AML-193 (cell line): ENCODE measurements around the gene GTPBP1.
A peak's percentile ranks its signal among the peaks of the same experiment; 100 is the strongest.

Experiments
- DNase-seq, 2 experiments: peaks; one replicate each; lab custom pipeline; 2025; lab: John Stamatoyannopoulos, UW

GTPBP1 gene

DNA sequence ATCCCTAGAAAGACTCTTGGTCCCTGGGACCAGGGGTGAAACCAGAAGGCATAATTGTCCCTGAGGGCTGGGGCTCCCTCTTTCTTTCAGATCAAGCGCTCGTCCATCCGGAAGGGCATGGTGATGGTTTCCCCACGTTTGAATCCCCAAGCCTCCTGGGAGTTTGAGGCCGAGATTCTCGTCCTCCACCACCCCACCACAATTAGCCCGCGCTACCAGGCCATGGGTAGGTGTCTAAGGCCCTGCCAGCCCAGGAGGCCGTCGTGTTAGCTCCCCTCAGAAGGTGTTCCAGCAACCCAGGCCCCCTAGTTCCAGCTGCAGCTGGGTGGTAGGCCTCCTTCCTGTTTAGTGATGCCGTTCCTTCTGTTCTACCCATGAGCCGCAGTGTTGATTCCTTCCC lies 21.4 kb downstream of the GTPBP1 start:
- no peak for DNase-seq

- no peak for DNase-seq
Measured at GRCh38 chr22:38727530-38728451, 22.0 kb downstream of the GTPBP1 start.

DNA sequence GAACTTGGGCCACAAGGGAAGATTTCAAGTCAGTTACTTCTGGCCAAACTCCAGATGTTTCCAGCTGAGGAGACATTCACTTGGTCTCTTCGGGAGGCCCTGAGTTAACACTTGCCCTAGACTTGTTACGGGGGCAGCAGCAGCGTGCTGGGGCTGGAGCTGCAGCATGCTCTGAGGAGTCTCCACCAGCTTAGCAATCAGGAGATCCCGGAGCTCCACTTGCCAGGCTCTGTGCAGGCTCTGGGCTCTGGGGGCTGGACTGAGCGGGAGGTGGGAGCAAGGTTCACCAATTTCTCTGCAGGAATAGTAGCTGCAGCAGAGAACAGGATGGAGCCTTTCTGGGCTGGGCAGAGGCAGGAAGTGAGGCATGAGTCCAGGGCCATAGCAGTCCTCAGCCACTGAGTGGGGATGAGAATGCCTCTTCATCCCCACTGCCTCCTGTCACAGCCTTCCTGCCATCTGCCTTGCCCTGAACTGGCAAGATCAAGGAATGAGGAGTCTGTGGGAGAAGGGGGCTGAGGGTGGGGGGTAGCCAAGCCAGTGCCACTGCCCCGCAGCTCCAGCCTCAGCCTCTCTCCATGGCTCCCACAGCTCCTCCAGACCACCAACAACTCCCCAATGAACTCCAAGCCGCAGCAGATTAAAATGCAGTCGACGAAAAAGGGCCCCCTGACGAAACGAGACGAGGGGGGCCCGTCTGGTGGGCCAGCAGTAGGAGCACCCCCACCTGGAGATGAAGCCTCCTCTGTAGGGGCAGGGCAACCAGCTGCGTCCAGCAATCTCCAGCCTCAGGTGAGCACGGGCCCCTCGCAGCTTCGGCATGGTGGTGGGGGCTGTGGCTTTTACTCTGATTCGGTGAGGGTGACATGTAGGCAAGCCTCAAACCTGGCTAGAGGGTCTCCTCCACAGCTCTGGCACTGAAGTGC lies 23.4 kb downstream of the GTPBP1 start:
- no peak for DNase-seq

- no peak for DNase-seq
Measured at GRCh38 chr22:38729946-38730345, 24.2 kb downstream of the GTPBP1 start.

GRCh38 chr22:38730411-38730871 lies 24.7 kb downstream of the GTPBP1 start:
- DNase-seq, result no peak

DNA sequence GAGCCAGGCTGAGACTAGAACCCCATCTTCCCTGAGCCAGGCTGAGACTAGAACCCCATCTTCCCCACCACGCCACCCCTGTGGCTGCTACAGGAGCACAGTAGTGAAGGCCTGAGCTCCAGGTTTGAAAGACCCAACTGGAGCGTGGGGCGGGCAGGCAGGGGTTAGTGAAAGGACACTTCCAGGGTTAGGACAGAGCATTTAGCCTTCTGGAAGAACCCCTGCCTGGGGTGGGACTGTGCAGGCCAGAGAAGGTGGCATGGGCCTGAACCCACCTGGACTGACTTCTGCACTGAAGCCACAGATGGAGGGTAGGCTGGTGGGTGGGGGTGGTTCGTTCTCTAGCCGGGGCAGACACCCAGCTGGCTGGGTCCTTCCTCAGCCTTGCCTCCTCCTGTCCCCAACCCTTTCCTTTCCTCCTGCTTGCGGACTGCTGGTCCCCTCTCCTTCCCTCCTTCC lies 26.0 kb downstream of the GTPBP1 start:
- no peak for DNase-seq

GRCh38 chr22:38732251-38732815 lies 26.6 kb downstream of the GTPBP1 start:
- DNase-seq, result no peak

GRCh38 chr22:38733329-38733723 lies 27.6 kb downstream of the GTPBP1 start:
- peak in 1 of 2 experiments; percentile 4 for DNase-seq

DNA sequence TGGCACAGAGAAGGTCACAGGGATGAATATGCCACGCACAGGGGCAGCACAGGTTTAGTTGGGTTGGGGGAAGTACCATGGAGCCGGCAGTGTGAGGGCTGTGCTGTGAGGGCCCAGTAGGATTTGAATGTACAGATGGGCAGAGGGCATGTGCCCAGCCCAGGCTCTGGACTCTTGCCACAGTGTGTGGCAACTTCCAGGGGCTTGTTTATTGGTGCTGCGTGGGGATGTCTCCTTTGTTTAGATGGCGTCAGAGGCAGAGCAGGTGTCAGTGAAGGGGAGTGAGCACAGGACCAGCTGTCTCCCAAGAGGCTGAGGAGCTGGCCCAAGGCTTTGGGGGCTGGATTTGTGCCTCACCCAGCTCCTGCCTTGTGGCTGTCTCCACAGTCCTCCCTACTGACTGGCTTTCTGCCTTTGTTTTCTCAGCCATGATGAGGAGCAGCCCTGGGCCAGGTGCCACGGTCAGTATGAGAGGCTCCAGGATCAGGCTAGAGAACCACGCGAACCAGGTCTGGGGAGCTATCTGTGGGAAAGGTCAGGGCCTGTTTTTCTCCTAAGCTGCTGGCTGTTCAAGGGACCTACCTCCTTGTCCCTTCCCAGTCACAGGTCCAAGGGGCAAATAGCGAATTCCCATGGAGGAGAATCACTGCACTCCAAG lies 28.1 kb downstream of the GTPBP1 start:
- no peak for DNase-seq

- no peak for DNase-seq
Measured at GRCh38 chr22:38734421-38735100, 28.8 kb downstream of the GTPBP1 start.

- no peak for DNase-seq
Measured at GRCh38 chr22:38735126-38735464, 29.4 kb downstream of the GTPBP1 start.

GRCh38 chr22:38735465-38736256 lies 29.9 kb downstream of the GTPBP1 start:
- no peak for DNase-seq

- DNase-seq, result no peak
Measured at GRCh38 chr22:38736257-38736570, 30.5 kb downstream of the GTPBP1 start.

GRCh38 chr22:38737302-38738060 lies 31.7 kb downstream of the GTPBP1 start:
- DNase-seq, result no peak

DNA sequence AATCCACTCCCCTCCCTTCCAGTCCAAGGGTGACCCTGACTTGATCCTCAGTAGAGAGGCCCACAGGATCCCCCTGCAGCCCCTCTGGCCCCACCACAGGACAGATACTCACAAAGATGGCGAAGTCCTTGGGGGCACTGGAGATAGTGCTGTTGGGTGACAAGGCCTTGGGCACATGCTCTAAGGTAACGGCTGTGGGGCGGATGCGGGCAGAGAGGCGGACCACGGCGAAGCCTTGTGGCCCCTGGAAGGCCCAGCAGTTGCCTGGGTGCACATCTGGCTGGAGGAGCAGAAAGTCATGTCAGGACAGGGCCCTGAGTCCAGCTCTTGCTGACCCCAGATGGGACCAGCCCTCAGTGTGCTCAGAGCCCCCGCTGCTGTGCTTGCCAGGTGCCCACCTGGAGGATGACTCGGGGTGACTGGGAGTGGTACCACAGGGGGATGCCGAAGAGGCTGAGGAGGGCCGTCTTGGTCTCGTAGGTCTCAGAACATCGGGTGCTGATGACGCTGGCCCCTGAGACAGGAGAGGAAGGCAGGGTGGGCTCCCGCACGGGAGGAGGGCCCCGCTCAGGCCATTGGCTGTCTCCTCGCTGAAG lies 32.8 kb downstream of the GTPBP1 start:
- no peak for DNase-seq

- no peak for DNase-seq
Measured at GRCh38 chr22:38739300-38740055, 33.7 kb downstream of the GTPBP1 start.

- no peak for DNase-seq
Measured at GRCh38 chr22:38740116-38740723, 34.5 kb downstream of the GTPBP1 start.

DNA sequence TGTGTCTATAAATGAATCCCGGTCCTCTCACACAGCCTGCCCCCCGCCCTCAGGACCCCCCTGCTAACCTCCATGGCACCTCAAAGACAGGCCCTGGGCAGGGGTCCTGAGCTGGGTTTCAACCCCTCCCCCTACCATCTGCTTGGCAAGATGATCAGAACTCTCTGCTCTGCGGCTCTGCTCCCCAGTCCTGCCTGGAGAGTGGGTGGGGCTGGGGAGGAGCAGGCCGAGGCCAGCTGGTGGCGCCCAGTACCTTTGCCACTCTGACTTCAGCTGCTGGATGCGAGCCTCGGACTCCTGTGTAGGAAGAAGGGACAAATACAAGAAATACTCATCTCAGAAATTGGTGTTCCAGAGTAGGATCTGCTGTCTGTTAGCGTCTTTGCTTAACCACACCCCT lies 35.0 kb downstream of the GTPBP1 start:
- no peak for DNase-seq
